NCI-H2081 treated with DMSO at 0.1 percent for 48 hours (cell line): ENCODE data around the gene KIR3DL3.
"Not testable (repeated sequence)": the region's sequence is repeated elsewhere in the genome, so short reads cannot be mapped to it uniquely, and the experiment has no call there.

ENCODE experiments used
- DNase-seq: peaks from one replicate; lab custom pipeline; 2025; lab: John Stamatoyannopoulos, UW

The KIR3DL3 gene

DNA sequence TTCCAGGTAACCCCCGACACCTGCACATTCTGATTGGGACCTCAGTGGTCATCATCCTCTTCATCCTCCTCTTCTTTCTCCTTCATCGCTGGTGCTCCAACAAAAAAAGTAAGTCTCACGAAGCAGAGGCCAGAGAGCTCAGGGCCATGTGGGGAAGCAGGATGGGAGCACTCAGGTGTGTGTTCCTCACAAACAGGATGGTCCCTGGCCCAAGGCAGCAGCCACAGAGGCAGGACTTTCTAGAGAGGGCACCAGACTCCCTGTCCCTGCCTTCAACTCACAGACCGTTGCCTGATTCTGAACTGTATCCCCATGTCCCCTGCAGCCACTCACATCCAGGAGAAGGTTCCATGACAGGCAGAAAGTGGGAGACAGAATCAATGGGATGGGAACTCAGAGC, 58.7 kb downstream of the KIR3DL3 start:
- not testable (repeated sequence) for DNase-seq
